Measurements from ENCODE around the gene C1orf21. TPM values are rescaled to one million over a fixed set of nuclear protein-coding genes. Genes with fewer than 3 reads are reported as not detected.

The C1orf21 gene
- polyA plus RNA-seq, 1 donor (not counting 4 experiments of a cell fraction or from before 2014, with no cell fraction given), result 44.3 TPM

- dilution Hi-C loops (cut with MboI; ENCODE audit: extremely low pct_ligation_motif_present, low sequenced_read_pairs), result no loop called here
- Histone ChIP-seq H3K4me3 (ENCODE audit: control insufficient read depth in 2 of 3, extremely low read depth in 1 of 3, insufficient read depth in 2 of 3, low read depth in 1 of 3, low read length in 3 of 3) (no peak overlapping the region), H3K4me1 (ENCODE audit: control insufficient read depth, extremely low read depth, insufficient read depth, low read length) (peaks cover 82% of the 10 kb centered on the region), H4K20me1 (ENCODE audit: control insufficient read depth, extremely low read depth, insufficient read depth, low read length) (no peaks in the 10 kb centered on the region), H2AFZ (ENCODE audit: control insufficient read depth, low read length) (peak overlapping the region; percentile 21), H3K36me3 (ENCODE audit: control insufficient read depth in 2 of 2, extremely low read depth in 1 of 2, insufficient read depth in 2 of 2, low read length in 2 of 2) (peaks cover 0 to 4% of the 10 kb centered on the region in 2 experiments), H3K79me2 (ENCODE audit: control insufficient read depth, insufficient read depth, low read length) (peaks cover 29% of the 10 kb centered on the region), H3K9me3 (ENCODE audit: control insufficient read depth, low read depth, low read length) (no peaks in the 10 kb centered on the region), H3K4me2 (ENCODE audit: control insufficient read depth, extremely low read depth, insufficient read depth, low read depth, low read length) (peak overlapping the region; percentile 46), H3K27me3 (ENCODE audit: control insufficient read depth, extremely low read depth, insufficient read depth, low read length) (no peaks in the 10 kb centered on the region), H3K9ac (ENCODE audit: control insufficient read depth, extremely low read depth, insufficient read depth, low read length) (no peak overlapping the region), H3K9me1 (ENCODE audit: control insufficient read depth, extremely low read depth, insufficient read depth, low read length) (no peaks in the 10 kb centered on the region), H3K27ac (ENCODE audit: control insufficient read depth, insufficient read depth, low read length) (no peak overlapping the region)
- DNase-seq (ENCODE audit: low read depth, low spot score) (no peak), FAIRE-seq (peak; percentile 64)
- no peak for TF ChIP-seq EZH2 (IDR thresholded peaks at IDR 0.05; ENCODE audit: low read length)
- TF ChIP-seq, protein P1, sequence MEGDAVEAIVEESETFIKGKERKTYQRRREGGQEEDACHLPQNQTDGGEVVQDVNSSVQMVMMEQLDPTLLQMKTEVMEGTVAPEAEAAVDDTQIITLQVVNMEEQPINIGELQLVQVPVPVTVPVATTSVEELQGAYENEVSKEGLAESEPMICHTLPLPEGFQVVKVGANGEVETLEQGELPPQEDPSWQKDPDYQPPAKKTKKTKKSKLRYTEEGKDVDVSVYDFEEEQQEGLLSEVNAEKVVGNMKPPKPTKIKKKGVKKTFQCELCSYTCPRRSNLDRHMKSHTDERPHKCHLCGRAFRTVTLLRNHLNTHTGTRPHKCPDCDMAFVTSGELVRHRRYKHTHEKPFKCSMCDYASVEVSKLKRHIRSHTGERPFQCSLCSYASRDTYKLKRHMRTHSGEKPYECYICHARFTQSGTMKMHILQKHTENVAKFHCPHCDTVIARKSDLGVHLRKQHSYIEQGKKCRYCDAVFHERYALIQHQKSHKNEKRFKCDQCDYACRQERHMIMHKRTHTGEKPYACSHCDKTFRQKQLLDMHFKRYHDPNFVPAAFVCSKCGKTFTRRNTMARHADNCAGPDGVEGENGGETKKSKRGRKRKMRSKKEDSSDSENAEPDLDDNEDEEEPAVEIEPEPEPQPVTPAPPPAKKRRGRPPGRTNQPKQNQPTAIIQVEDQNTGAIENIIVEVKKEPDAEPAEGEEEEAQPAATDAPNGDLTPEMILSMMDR (optimal IDR thresholded peaks at IDR 0.05 in 1 of 3, IDR thresholded peaks at IDR 0.05 in 1 of 3, conservative IDR thresholded peaks at IDR 0.05 in 1 of 3; ENCODE audit: extremely low read depth in 1 of 3, insufficient read depth in 2 of 3, low read length in 3 of 3), result no peak
These were observed 35.8 kb downstream of the C1orf21 start for GRCh38 chr1:184422490-184423233.

- Histone ChIP-seq H3K79me2 (ENCODE audit: control insufficient read depth, insufficient read depth, low read length) (peaks cover 19% of the 10 kb centered on the region), H2AFZ (ENCODE audit: control insufficient read depth, low read length) (no peak overlapping the region), H3K27me3 (ENCODE audit: control insufficient read depth, extremely low read depth, insufficient read depth, low read length) (no peaks in the 10 kb centered on the region), H3K9me1 (ENCODE audit: control insufficient read depth, extremely low read depth, insufficient read depth, low read length) (no peaks in the 10 kb centered on the region), H3K36me3 (ENCODE audit: control insufficient read depth in 2 of 2, extremely low read depth in 1 of 2, insufficient read depth in 2 of 2, low read length in 2 of 2) (peaks cover 0 to 4% of the 10 kb centered on the region in 2 experiments), H3K4me1 (ENCODE audit: control insufficient read depth, extremely low read depth, insufficient read depth, low read length) (peaks cover 72% of the 10 kb centered on the region), H3K9ac (ENCODE audit: control insufficient read depth, extremely low read depth, insufficient read depth, low read length) (no peak overlapping the region), H3K9me3 (ENCODE audit: control insufficient read depth, low read depth, low read length) (no peaks in the 10 kb centered on the region), H3K4me2 (ENCODE audit: control insufficient read depth, extremely low read depth, insufficient read depth, low read depth, low read length) (peak overlapping the region; percentile 87), H4K20me1 (ENCODE audit: control insufficient read depth, extremely low read depth, insufficient read depth, low read length) (no peaks in the 10 kb centered on the region), H3K27ac (ENCODE audit: control insufficient read depth, insufficient read depth, low read length) (peak overlapping the region; percentile 68), H3K4me3 (ENCODE audit: control insufficient read depth in 2 of 3, extremely low read depth in 1 of 3, insufficient read depth in 2 of 3, low read depth in 1 of 3, low read length in 3 of 3) (peak overlapping the region in 1 of 3 experiments; percentile 15)
- FAIRE-seq (no peak), DNase-seq (ENCODE audit: low read depth, low spot score) (no peak)
- dilution Hi-C loops (cut with MboI; ENCODE audit: extremely low pct_ligation_motif_present, low sequenced_read_pairs), result no loop called here
- TF ChIP-seq, protein P1 (optimal IDR thresholded peaks at IDR 0.05 in 1 of 3, IDR thresholded peaks at IDR 0.05 in 1 of 3, conservative IDR thresholded peaks at IDR 0.05 in 1 of 3; ENCODE audit: extremely low read depth in 1 of 3, insufficient read depth in 2 of 3, low read length in 3 of 3), result no peak
- TF ChIP-seq EZH2 (IDR thresholded peaks at IDR 0.05; ENCODE audit: low read length), result no peak
These were observed 36.8 kb downstream of the C1orf21 start for GRCh38 chr1:184423649-184424048.
